SK-N-SH (cell line): ENCODE measurements around the gene EBP. TPM values are rescaled to one million over a fixed set of nuclear protein-coding genes. Genes with fewer than 3 reads are reported as not detected.

Source experiments
- CTCF ChIA-PET: fragments of 300-600, 350-600 bp; formaldehyde crosslinking; extraction: SDS; loops from one replicate; lab custom pipeline; 2021; lab: Yijun Ruan, JAX
- POLR2A ChIA-PET: fragments of 350-600 bp; sonication (Branson Sonifier 250); formaldehyde crosslinking; extraction: SDS; loops from one replicate; lab custom pipeline; 2020; ENCODE audit warnings: antibody characterized with exemption, inconsistent platforms; lab: Yijun Ruan, JAX
- DNase-seq: peaks from one replicate; pipeline ENCODE4 v3.0.0; 2012
- H2AFZ ChIP-seq: fragments of 200-600 bp; sonication (generic); 2 replicates; pipeline ENCODE4 v1.8.1; 2016; ENCODE audit warnings: antibody characterized with exemption, mild to moderate bottlenecking, low read depth
- H3F3A ChIP-seq: fragments of 200-600 bp; sonication (generic); replicated peaks from 2 replicates; pipeline ENCODE3; 2016; ENCODE audit warnings: antibody characterized with exemption, mild to moderate bottlenecking; ENCODE audit not compliant: insufficient read depth
- H3K27ac ChIP-seq, 2 experiments: fragments of 200-500 bp in 1 of 2; fragments of 200-600 bp in 1 of 2; sonication (Bioruptor generic) in 1 of 2; sonication (generic), shearing (Covaris generic) in 1 of 2; 2 replicates each; pipeline versions ENCODE4 v1.5.1 to v1.6.1; 2014 to 2016; ENCODE audit warnings: low read depth in 2 of 2, inconsistent platforms in 1 of 2, low read length in 1 of 2, mild to moderate bottlenecking in 1 of 2, mixed read lengths in 1 of 2
- H3K27me3 ChIP-seq: fragments of 200-600 bp; sonication (generic), shearing (Covaris generic); 2 replicates; pipeline ENCODE4 v1.6.1; 2016; ENCODE audit warnings: mixed run types; ENCODE audit not compliant: insufficient read depth
- H3K36me3 ChIP-seq, 2 experiments: fragments of 200-500 bp in 1 of 2; fragments of 200-600 bp in 1 of 2; sonication (Bioruptor generic) in 1 of 2; sonication (generic) in 1 of 2; replicated peaks in 1 of 2; 2 replicates each; pipeline versions ENCODE3 to v1.5.1; 2014 to 2016; ENCODE audit warnings: low read length in 1 of 2, mild to moderate bottlenecking in 1 of 2; ENCODE audit not compliant: insufficient read depth in 2 of 2, control insufficient read depth in 1 of 2
- H3K4me1 ChIP-seq, 2 experiments: fragments of 200-500 bp in 1 of 2; fragments of 200-600 bp in 1 of 2; sonication (Bioruptor generic) in 1 of 2; sonication (generic), shearing (Covaris generic) in 1 of 2; 2 replicates each; pipeline versions ENCODE4 v1.5.1 to v1.6.1; 2014 to 2016; ENCODE audit warnings: low read depth in 1 of 2, low read length in 1 of 2, mixed run types in 1 of 2; ENCODE audit not compliant: insufficient read depth in 2 of 2, control insufficient read depth in 1 of 2
- H3K4me2 ChIP-seq: fragments of 200-600 bp; sonication (generic), shearing (Covaris generic); 2 replicates; pipeline ENCODE4 v1.6.1; 2017; ENCODE audit warnings: mixed run types
- H3K4me3 ChIP-seq, 2 experiments: fragments of 200-500 bp in 1 of 2; fragments of 200-600 bp in 1 of 2; sonication (Bioruptor generic) in 1 of 2; sonication (generic), shearing (Covaris generic) in 1 of 2; 2 replicates each; pipeline versions ENCODE4 v1.5.1 to v1.8.1; 2014 to 2016; ENCODE audit warnings: low read depth in 2 of 2, inconsistent platforms in 1 of 2, low read length in 1 of 2, mild to moderate bottlenecking in 1 of 2, mixed read lengths in 1 of 2, moderate library complexity in 1 of 2
- H3K79me2 ChIP-seq: fragments of 200-600 bp; sonication (generic); 2 replicates; pipeline ENCODE4 v1.8.1; 2017; ENCODE audit warnings: mild to moderate bottlenecking; ENCODE audit not compliant: insufficient read depth
- H3K9ac ChIP-seq: fragments of 200-600 bp; sonication (generic); 2 replicates; pipeline ENCODE4 v1.6.1; 2017; ENCODE audit warnings: mixed run types
- H3K9me2 ChIP-seq: fragments of 200-600 bp; sonication (generic); 2 replicates; pipeline ENCODE4 v1.6.1; 2017; ENCODE audit warnings: mixed run types
- H3K9me3 ChIP-seq: fragments of 200-600 bp; sonication (generic); 2 replicates; pipeline ENCODE4 v1.6.1; 2017; ENCODE audit warnings: mixed run types, mild to moderate bottlenecking, moderate library complexity
- H4K20me1 ChIP-seq: fragments of 200-600 bp; sonication (generic); 2 replicates; pipeline ENCODE4 v1.6.1; 2017; ENCODE audit warnings: mild to moderate bottlenecking, mixed run types; ENCODE audit not compliant: insufficient read depth
- FOSL2 ChIP-seq: IDR thresholded peaks from 2 replicates; pipeline ENCODE4 v1.4.0; 2012; ENCODE audit warnings: low read depth, mild to moderate bottlenecking, moderate library complexity, borderline replicate concordance
- MXI1 ChIP-seq: IDR thresholded peaks from 2 replicates; pipeline ENCODE4 v1.6.1; 2012; ENCODE audit warnings: mild to moderate bottlenecking, low read depth, low read length, improper control_type of control experiment
- NFIC ChIP-seq: IDR thresholded peaks from 2 replicates; pipeline ENCODE4 v1.4.0; 2012; ENCODE audit warnings: borderline replicate concordance
- NRF1 ChIP-seq: IDR thresholded peaks from 2 replicates; pipeline ENCODE4 v1.6.1; 2012; ENCODE audit warnings: low read depth, mild to moderate bottlenecking, low read length
- POLR2AphosphoS5 ChIP-seq: IDR thresholded peaks from 2 replicates; pipeline ENCODE4 v1.6.1; 2012; ENCODE audit warnings: low read depth, low read length
- RFX5 ChIP-seq: IDR thresholded peaks from 2 replicates; pipeline ENCODE4 v1.6.1; 2012; ENCODE audit warnings: mild to moderate bottlenecking, improper control_type of control experiment, low read length
- RXRA ChIP-seq: IDR thresholded peaks from 2 replicates; pipeline ENCODE4 v1.4.0; 2012; ENCODE audit warnings: low read depth, mild to moderate bottlenecking, borderline replicate concordance
- SMC3 ChIP-seq: IDR thresholded peaks from 2 replicates; pipeline ENCODE4 v1.6.1; 2012; ENCODE audit warnings: low read depth, low read length, improper control_type of control experiment
- TAF1 ChIP-seq: IDR thresholded peaks from 2 replicates; pipeline ENCODE4 v1.6.1; 2012; ENCODE audit warnings: low read depth, mild to moderate bottlenecking, low read length, moderate library complexity, borderline replicate concordance
- TCF12 ChIP-seq: IDR thresholded peaks from 2 replicates; pipeline ENCODE4 v1.4.0; 2012
- USF1 ChIP-seq: IDR thresholded peaks from 2 replicates; pipeline ENCODE4 v1.4.0; 2012; ENCODE audit warnings: low read depth, borderline replicate concordance
- USF2 ChIP-seq: fragments of 150-350 bp; IDR thresholded peaks from 2 replicates; pipeline ENCODE4 v1.6.1; 2017; ENCODE audit warnings: antibody characterized with exemption, low read length, low read depth, borderline replicate concordance
- YY1 ChIP-seq: IDR thresholded peaks from 2 replicates; pipeline ENCODE4 v1.4.0; 2012; ENCODE audit warnings: low read depth, mild to moderate bottlenecking
- WGBS: methylation state at CpG from one replicate; pipeline ENCODE4 v1.1.6; 2017; ENCODE audit warnings: low lambda C conversion rate; 5-methylcytosine and 5-hydroxymethylcytosine counted together
- polyA plus RNA-seq, 3 experiments: library from polyadenylated mRNA; depleted of rRNA; stranded (reverse); fragments of >200 nt; gene quantifications; 2 replicates each; pipeline ENCODE4 v1.2.3, GENCODE V29; 2012
- TF ChIP-seq, protein P1 (sequence below): fragments of 200-600 bp; sonication (generic); IDR thresholded peaks from 2 replicates; pipeline ENCODE4 v1.6.1; 2017; ENCODE audit warnings: antibody characterized with exemption, mild to moderate bottlenecking, moderate library complexity
- TF ChIP-seq, protein P2 (sequence below): fragments of 150-350 bp; IDR thresholded peaks from 2 replicates; pipeline ENCODE4 v1.6.1; 2016; ENCODE audit warnings: mild to moderate bottlenecking, low read depth, low read length

EBP gene
- polyA plus RNA-seq, 1 of the 3 experiments (the other 2 are of a cell fraction) = 30.2 TPM

- Histone ChIP-seq H2AFZ (no peak overlapping the region), H3K4me1 (peaks cover 0 to 3% of the 10 kb centered on the region in 2 experiments; a peak in 1 of 4 replicates), H3K9me3 (no peaks in the 10 kb centered on the region), H3F3A (no peaks in the 10 kb centered on the region), H3K4me3 (no peak overlapping the region), H3K9me2 (no peaks in the 10 kb centered on the region), H4K20me1 (peaks cover 3% of the 10 kb centered on the region; the same call in 1 of the 2 replicates), H3K36me3 (no peaks in the 10 kb centered on the region), H3K4me2 (no peak overlapping the region), H3K9ac (no peak overlapping the region), H3K27me3 (no peaks in the 10 kb centered on the region; the same call in 1 of the 2 replicates), H3K27ac (no peak overlapping the region), H3K79me2 (peaks cover 17% of the 10 kb centered on the region; the same call in 1 of the 2 replicates)
- ChIA-PET CTCF (interaction anchor here (0.6 to 2.0 kb wide), 4 partner anchors 12 to 1890 kb away, joined by 3 to 6 read pairs (median 3); no protein-coding TSS in a partner anchor), POLR2A (no interaction called here)
- DNase-seq = no peak
- WGBS = 25% methylated on average over 1 of the region's 7 CpGs
- no peak for TF ChIP-seq POLR2AphosphoS5
- TF ChIP-seq USF1 = no peak
- TF ChIP-seq FOSL2 = no peak
- no peak for TF ChIP-seq RXRA
- TF ChIP-seq NRF1 = no peak
- TF ChIP-seq MXI1 = no peak
Measured at GRCh38 chrX:48482526-48482925, 39.1 kb upstream of the EBP start.

- TF ChIP-seq USF1 (no peak), TCF12 (peak; percentile 12; the same call in 1 of the 2 replicates)
- TF ChIP-seq, all 33 proteins: peak for 1
- Histone ChIP-seq H3K4me2 (no peak overlapping the region), H3K27me3 (no peaks in the 10 kb centered on the region), H4K20me1 (no peaks in the 10 kb centered on the region), H3K4me3 (no peak overlapping the region), H3K9me3 (no peaks in the 10 kb centered on the region), H3K4me1 (no peaks in the 10 kb centered on the region), H3K79me2 (no peaks in the 10 kb centered on the region), H2AFZ (no peak overlapping the region), H3K27ac (no peak overlapping the region), H3K9ac (no peak overlapping the region), H3K9me2 (no peaks in the 10 kb centered on the region), H3F3A (no peaks in the 10 kb centered on the region), H3K36me3 (no peaks in the 10 kb centered on the region)
- ChIA-PET CTCF (no interaction called here), POLR2A (no interaction called here)
- DNase-seq = no peak
- WGBS = 43% methylated on average over 7 of the region's 10 CpGs
Measured at GRCh38 chrX:48487362-48487798, 34.2 kb upstream of the EBP start.

- 73% methylated on average over 3 of the region's 3 CpGs for WGBS
- no peaks in the 10 kb centered on the region for H3K36me3 ChIP-seq
- no peaks in the 10 kb centered on the region for H3K4me1 ChIP-seq
- H3K9ac ChIP-seq = no peak overlapping the region
- H3K27me3 ChIP-seq = no peaks in the 10 kb centered on the region
- H2AFZ ChIP-seq = no peak overlapping the region
- H3K27ac ChIP-seq = no peak overlapping the region
- H3K4me2 ChIP-seq = no peak overlapping the region
- ChIA-PET CTCF (no interaction called here), POLR2A (no interaction called here)
- TF ChIP-seq NFIC (no peak), NRF1 (no peak), YY1 (no peak), TCF12 (no peak), RFX5 (no peak), TAF1 (no peak), SMC3 (no peak), USF2 (no peak), MXI1 (no peak)
- TF ChIP-seq, protein P1, sequence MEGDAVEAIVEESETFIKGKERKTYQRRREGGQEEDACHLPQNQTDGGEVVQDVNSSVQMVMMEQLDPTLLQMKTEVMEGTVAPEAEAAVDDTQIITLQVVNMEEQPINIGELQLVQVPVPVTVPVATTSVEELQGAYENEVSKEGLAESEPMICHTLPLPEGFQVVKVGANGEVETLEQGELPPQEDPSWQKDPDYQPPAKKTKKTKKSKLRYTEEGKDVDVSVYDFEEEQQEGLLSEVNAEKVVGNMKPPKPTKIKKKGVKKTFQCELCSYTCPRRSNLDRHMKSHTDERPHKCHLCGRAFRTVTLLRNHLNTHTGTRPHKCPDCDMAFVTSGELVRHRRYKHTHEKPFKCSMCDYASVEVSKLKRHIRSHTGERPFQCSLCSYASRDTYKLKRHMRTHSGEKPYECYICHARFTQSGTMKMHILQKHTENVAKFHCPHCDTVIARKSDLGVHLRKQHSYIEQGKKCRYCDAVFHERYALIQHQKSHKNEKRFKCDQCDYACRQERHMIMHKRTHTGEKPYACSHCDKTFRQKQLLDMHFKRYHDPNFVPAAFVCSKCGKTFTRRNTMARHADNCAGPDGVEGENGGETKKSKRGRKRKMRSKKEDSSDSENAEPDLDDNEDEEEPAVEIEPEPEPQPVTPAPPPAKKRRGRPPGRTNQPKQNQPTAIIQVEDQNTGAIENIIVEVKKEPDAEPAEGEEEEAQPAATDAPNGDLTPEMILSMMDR = no peak
- TF ChIP-seq, protein P2, sequence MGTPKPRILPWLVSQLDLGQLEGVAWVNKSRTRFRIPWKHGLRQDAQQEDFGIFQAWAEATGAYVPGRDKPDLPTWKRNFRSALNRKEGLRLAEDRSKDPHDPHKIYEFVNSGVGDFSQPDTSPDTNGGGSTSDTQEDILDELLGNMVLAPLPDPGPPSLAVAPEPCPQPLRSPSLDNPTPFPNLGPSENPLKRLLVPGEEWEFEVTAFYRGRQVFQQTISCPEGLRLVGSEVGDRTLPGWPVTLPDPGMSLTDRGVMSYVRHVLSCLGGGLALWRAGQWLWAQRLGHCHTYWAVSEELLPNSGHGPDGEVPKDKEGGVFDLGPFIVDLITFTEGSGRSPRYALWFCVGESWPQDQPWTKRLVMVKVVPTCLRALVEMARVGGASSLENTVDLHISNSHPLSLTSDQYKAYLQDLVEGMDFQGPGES = no peak
- no peaks in the 10 kb centered on the region for H3K79me2 ChIP-seq
- no peaks in the 10 kb centered on the region for H3F3A ChIP-seq
- H3K9me3 ChIP-seq = no peaks in the 10 kb centered on the region
- H3K9me2 ChIP-seq = no peaks in the 10 kb centered on the region
- DNase-seq = no peak
- no peaks in the 10 kb centered on the region for H4K20me1 ChIP-seq
- H3K4me3 ChIP-seq = no peak overlapping the region
Measured at GRCh38 chrX:48488034-48488433, 33.6 kb upstream of the EBP start.
